GM19397 (cell line): ENCODE measurements around the gene MTMR3.

Source experiments
- ATAC-seq: cut with Tn5 transposase; IDR thresholded peaks from one replicate; pipeline ENCODE4 v1.9.1; 2021; ENCODE audit warnings: mild to moderate bottlenecking, moderate library complexity; ENCODE audit not compliant: unreplicated experiment

MTMR3 gene

GRCh38 chr22:29997516-29997915 is 114.5 kb downstream of the MTMR3 start:
- no peak for ATAC-seq

GRCh38 chr22:29998627-29999384 is 115.8 kb downstream of the MTMR3 start:
- no peak for ATAC-seq

- ATAC-seq = no peak
Observed at GRCh38 chr22:30000566-30000965, 117.6 kb downstream of the MTMR3 start.

GRCh38 chr22:30001459-30001858 is 118.5 kb downstream of the MTMR3 start:
- ATAC-seq = no peak

GRCh38 chr22:30002861-30003486 is 120.0 kb downstream of the MTMR3 start:
- no peak for ATAC-seq

GRCh38 chr22:30004101-30004500 is 121.1 kb downstream of the MTMR3 start:
- ATAC-seq = no peak

GRCh38 chr22:30004694-30005093 is 121.7 kb downstream of the MTMR3 start:
- no peak for ATAC-seq

- ATAC-seq = no peak
Observed at GRCh38 chr22:30005213-30005857, 122.4 kb downstream of the MTMR3 start.

- ATAC-seq = no peak
Observed at GRCh38 chr22:30007361-30007760, 124.4 kb downstream of the MTMR3 start.

GRCh38 chr22:30008401-30008800 is 125.4 kb downstream of the MTMR3 start:
- ATAC-seq = no peak

- ATAC-seq = no peak
Observed at GRCh38 chr22:30009478-30009877, 126.5 kb downstream of the MTMR3 start.

GRCh38 chr22:30010789-30011405 is 127.9 kb downstream of the MTMR3 start:
- no peak for ATAC-seq

GRCh38 chr22:30013201-30013600 is 130.2 kb downstream of the MTMR3 start:
- ATAC-seq = no peak

- ATAC-seq = no peak
Observed at GRCh38 chr22:30014244-30014643, 131.3 kb downstream of the MTMR3 start.

GRCh38 chr22:30015229-30015797 is 132.3 kb downstream of the MTMR3 start:
- ATAC-seq = no peak

- ATAC-seq = no peak
Observed at GRCh38 chr22:30015846-30016245, 132.9 kb downstream of the MTMR3 start.

- ATAC-seq = no peak
Observed at GRCh38 chr22:30016596-30016995, 133.6 kb downstream of the MTMR3 start.

GRCh38 chr22:30017375-30018223 is 134.6 kb downstream of the MTMR3 start:
- no peak for ATAC-seq

GRCh38 chr22:30020511-30020910 is 137.5 kb downstream of the MTMR3 start:
- no peak for ATAC-seq

GRCh38 chr22:30021338-30021737 is 138.4 kb downstream of the MTMR3 start:
- no peak for ATAC-seq
